ENCODE results near the gene CHST14.

CHST14 gene

DNA sequence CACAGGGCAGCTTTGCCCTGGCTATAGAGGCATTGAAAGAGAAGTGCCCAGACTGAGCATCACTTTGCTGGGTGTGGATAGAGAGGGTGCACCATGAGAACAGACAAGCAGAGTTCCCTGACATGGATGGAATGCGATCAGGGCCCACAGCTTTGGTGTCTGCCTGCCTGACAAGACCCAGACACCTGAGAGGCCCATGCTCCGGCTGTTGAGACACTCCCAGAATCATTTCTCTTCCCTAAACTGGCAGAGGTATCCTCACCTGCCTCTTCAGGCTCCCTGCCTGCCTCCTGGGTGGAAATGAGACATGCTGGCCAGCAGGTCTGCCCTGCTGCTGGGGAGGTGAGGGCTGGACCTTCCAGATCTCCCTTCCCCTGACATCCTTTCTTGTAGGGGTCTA is 10.4 kb upstream of the CHST14 start:
- Histone ChIP-seq H3K4me3 (ENCODE audit: low read length) (no peak overlapping the region), H3K4me2 (ENCODE audit: low read depth, low read length) (no peak overlapping the region), H3K9me3 (replicated peaks; ENCODE audit: insufficient read depth, low read length) (no peaks in the 10 kb centered on the region), H2AFZ (ENCODE audit: low read length) (no peak overlapping the region), H3K9me2 (replicated peaks; ENCODE audit: insufficient read depth, low read length) (no peaks in the 10 kb centered on the region), H3K36me3 (replicated peaks; ENCODE audit: insufficient read depth, low read length) (no peaks in the 10 kb centered on the region), H3K9ac (ENCODE audit: low read length) (no peak overlapping the region), H3K27me3 (replicated peaks; ENCODE audit: insufficient read depth, low read length) (no peaks in the 10 kb centered on the region), H3K79me2 (ENCODE audit: low read length) (peaks cover 33% of the 10 kb centered on the region), H3K4me1 (ENCODE audit: low read length) (peaks cover 15% of the 10 kb centered on the region), H3F3A (ENCODE audit: insufficient read depth, low read length) (no peaks in the 10 kb centered on the region), H4K20me1 (ENCODE audit: insufficient read depth, low read length) (no peaks in the 10 kb centered on the region), H3K27ac (ENCODE audit: low read length) (no peak overlapping the region)
- TF ChIP-seq, protein P1, sequence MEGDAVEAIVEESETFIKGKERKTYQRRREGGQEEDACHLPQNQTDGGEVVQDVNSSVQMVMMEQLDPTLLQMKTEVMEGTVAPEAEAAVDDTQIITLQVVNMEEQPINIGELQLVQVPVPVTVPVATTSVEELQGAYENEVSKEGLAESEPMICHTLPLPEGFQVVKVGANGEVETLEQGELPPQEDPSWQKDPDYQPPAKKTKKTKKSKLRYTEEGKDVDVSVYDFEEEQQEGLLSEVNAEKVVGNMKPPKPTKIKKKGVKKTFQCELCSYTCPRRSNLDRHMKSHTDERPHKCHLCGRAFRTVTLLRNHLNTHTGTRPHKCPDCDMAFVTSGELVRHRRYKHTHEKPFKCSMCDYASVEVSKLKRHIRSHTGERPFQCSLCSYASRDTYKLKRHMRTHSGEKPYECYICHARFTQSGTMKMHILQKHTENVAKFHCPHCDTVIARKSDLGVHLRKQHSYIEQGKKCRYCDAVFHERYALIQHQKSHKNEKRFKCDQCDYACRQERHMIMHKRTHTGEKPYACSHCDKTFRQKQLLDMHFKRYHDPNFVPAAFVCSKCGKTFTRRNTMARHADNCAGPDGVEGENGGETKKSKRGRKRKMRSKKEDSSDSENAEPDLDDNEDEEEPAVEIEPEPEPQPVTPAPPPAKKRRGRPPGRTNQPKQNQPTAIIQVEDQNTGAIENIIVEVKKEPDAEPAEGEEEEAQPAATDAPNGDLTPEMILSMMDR (IDR thresholded peaks at IDR 0.05; ENCODE audit: low read length) = no peak
- no peak for TF ChIP-seq EZH2 (optimal IDR thresholded peaks at IDR 0.05; ENCODE audit: low read depth, low read length)
- no peak for TF ChIP-seq EZH2phosphoT487 (IDR thresholded peaks at IDR 0.05; ENCODE audit: low read length)
- no peak for DNase-seq

DNA sequence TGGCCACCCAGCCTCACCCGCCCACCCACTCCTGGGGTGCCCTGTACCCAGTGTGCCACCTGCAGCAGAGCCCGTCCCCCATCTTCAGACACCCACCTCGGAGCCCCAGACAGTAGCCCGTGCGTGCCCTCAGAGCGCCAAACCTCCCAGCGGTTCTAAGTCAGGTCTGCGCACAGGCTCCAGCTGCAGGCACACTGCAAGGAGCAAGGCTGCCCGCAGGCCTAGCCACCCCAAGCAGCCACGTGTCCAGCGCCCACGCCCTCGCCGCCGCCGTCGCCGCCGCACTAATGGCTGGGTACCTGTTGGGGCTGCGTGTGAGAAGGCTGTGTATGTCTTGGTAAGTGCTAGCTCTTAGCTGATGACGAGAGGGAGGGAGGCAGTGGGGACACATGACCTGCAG is 8.8 kb upstream of the CHST14 start:
- H2AFZ ChIP-seq (ENCODE audit: low read length) = no peak overlapping the region

DNA sequence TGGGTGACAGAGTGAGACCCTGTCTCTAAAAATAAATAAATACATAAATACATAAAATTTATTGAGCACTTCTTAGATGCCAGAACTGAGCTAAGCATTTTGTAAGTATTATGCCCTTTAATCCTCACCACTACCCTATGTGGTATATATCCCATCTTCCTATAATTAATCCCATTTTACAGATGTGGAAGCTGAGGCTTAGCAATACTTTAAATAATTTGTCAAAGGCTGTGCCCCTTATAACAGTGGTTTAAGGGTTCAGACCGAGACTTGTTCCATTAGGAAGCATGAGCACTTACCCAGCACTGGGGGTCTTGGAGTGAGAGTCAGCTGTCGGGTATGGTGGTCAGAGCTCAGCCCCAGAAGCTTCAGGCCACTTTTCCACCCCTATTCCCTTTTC is 7.5 kb upstream of the CHST14 start:
- H3K79me2 ChIP-seq (ENCODE audit: low read length) = peaks cover 8% of the 10 kb centered on the region
- TF ChIP-seq EZH2 (optimal IDR thresholded peaks at IDR 0.05; ENCODE audit: low read depth, low read length) = no peak
- TF ChIP-seq EZH2phosphoT487 (IDR thresholded peaks at IDR 0.05; ENCODE audit: low read length) = no peak
- TF ChIP-seq, protein P1 (IDR thresholded peaks at IDR 0.05; ENCODE audit: low read length) = no peak
- no peaks in the 10 kb centered on the region for H3K9me3 ChIP-seq (replicated peaks; ENCODE audit: insufficient read depth, low read length)
- DNase-seq = no peak
- no peaks in the 10 kb centered on the region for H4K20me1 ChIP-seq (ENCODE audit: insufficient read depth, low read length)
- H3K36me3 ChIP-seq (replicated peaks; ENCODE audit: insufficient read depth, low read length) = no peaks in the 10 kb centered on the region; the same call in 1 of the 2 replicates
- H3K4me1 ChIP-seq (ENCODE audit: low read length) = peaks cover 15% of the 10 kb centered on the region
- no peak overlapping the region for H2AFZ ChIP-seq (ENCODE audit: low read length)
- no peaks in the 10 kb centered on the region for H3F3A ChIP-seq (ENCODE audit: insufficient read depth, low read length)
- no peak overlapping the region for H3K4me3 ChIP-seq (ENCODE audit: low read length)
- H3K27ac ChIP-seq (ENCODE audit: low read length) = no peak overlapping the region
- H3K4me2 ChIP-seq (ENCODE audit: low read depth, low read length) = no peak overlapping the region
- H3K9ac ChIP-seq (ENCODE audit: low read length) = no peak overlapping the region
- no peaks in the 10 kb centered on the region for H3K27me3 ChIP-seq (replicated peaks; ENCODE audit: insufficient read depth, low read length)
- H3K9me2 ChIP-seq (replicated peaks; ENCODE audit: insufficient read depth, low read length) = no peaks in the 10 kb centered on the region

More for the DNA sequence above, 8.8 kb upstream of the CHST14 start:
- no peaks in the 10 kb centered on the region for H3F3A ChIP-seq (ENCODE audit: insufficient read depth, low read length)
- no peaks in the 10 kb centered on the region for H4K20me1 ChIP-seq (ENCODE audit: insufficient read depth, low read length)
- peaks cover 15% of the 10 kb centered on the region for H3K4me1 ChIP-seq (ENCODE audit: low read length)
- H3K27me3 ChIP-seq (replicated peaks; ENCODE audit: insufficient read depth, low read length) = no peaks in the 10 kb centered on the region
- H3K9ac ChIP-seq (ENCODE audit: low read length) = no peak overlapping the region
- H3K27ac ChIP-seq (ENCODE audit: low read length) = no peak overlapping the region
- no peak for DNase-seq
- H3K4me2 ChIP-seq (ENCODE audit: low read depth, low read length) = no peak overlapping the region
- no peaks in the 10 kb centered on the region; the same call in 1 of the 2 replicates for H3K36me3 ChIP-seq (replicated peaks; ENCODE audit: insufficient read depth, low read length)
- TF ChIP-seq EZH2phosphoT487 (IDR thresholded peaks at IDR 0.05; ENCODE audit: low read length) = no peak
- TF ChIP-seq, protein P1 (IDR thresholded peaks at IDR 0.05; ENCODE audit: low read length) = no peak
- no peak for TF ChIP-seq EZH2 (optimal IDR thresholded peaks at IDR 0.05; ENCODE audit: low read depth, low read length)
- peaks cover 17% of the 10 kb centered on the region for H3K79me2 ChIP-seq (ENCODE audit: low read length)
- H3K9me3 ChIP-seq (replicated peaks; ENCODE audit: insufficient read depth, low read length) = no peaks in the 10 kb centered on the region
- H3K9me2 ChIP-seq (replicated peaks; ENCODE audit: insufficient read depth, low read length) = no peaks in the 10 kb centered on the region
- H3K4me3 ChIP-seq (ENCODE audit: low read length) = no peak overlapping the region

Data from MM.1S (cell line).